Stimulated activated CD8-positive, alpha-beta memory T cell treated with anti-CD3 and anti-CD28 coated beads, Interleukin-15, amount 100 ng/mL, for 1 hour (primary cell): ENCODE data around the gene XPO5.
"Not testable (repeated sequence)": the region's sequence is repeated elsewhere in the genome, so short reads cannot be mapped to it uniquely, and the experiment has no call there.

Experiments
- DNase-seq: peaks from one replicate; pipeline ENCODE4 v3.0.0-alpha.2; 2020; ENCODE audit warnings: low read depth

The XPO5 gene

GRCh38 chr6:43575772-43576551 lies at the start of gene XPO5, which contains the start of gene POLH:
Gene XPO5, minus strand, starts transcription at chr6:43576038. Its CDS starts 174 bp downstream, at chr6:43575864.
Gene POLH, plus strand, starts transcription at chr6:43576185. Its CDS starts 6,135 bp downstream, at chr6:43582320.
- DNase-seq: peak; percentile 77

DNA sequence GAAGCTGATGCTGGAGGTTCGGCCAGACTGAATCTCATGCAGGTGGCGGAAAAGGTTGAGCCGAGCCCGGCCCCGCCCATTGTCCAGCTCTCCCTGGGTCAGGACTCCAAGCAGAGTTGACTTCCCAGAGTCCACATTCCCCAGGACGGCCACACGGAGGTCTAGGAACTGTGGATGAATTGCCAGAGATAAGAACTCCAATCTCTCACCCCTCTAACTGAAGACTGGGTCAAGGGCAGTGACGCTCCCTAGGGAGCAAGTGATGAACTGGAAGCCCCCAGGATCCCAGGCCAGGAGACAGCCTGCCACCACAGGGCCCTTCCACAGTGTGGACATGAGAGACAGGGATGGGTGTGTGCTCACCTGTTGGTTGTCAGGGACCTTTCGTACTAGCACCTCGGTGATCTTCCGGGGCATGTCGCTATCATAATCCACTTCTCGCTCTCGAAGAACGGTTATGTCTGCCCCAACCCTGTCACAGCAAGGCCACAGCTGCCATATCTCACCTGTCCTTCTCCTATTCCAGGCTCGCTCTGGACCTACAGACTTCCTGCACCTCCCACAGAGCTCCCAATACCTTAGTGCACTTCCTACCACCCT lies 49.7 kb upstream of the XPO5 start:
- DNase-seq: no peak

GRCh38 chr6:43624786-43625288 lies 49.0 kb upstream of the XPO5 start:
- no peak for DNase-seq

DNA sequence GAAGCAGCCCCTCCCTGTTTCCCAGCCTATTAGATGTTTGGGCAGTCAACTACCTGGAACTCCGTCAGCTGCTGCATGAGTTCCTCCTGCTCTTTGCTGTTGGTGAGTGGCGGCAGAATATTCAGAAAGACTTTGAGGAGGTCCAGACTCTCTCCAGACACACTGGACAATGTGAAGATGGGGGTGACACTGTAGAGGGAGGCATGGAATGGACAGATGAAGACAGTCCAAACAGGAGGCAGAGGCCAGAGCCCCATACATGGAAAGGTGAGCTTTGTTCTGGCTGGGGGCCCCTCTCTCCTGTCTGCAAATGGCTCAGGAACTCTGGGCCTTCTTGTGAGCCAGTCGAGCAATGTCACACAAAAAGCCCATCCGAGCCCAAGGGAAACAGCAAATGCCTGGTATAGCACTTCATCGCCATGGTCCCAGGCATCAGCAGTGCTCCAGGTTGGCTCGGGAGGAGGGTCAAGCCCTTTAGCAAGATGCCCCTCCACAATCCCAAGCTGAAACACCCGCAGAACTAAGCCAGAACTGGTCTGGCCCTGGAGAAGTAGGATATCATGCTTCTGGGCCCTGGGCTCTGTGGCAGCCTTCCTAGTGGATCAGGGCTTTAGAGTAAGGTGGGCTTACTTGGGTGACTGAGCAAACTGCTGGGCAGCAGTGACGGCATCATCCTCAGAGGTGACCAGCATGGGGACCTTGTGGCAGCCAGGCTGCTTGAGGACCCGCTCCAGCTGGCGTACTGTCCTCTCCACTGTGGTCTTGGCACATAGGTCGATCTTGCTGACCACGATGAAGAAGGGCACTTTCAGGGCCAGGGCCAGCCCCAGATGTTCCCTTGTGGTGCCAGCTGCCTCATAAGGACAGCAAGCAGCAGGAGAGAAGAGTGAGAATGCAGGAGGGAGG lies 48.3 kb upstream of the XPO5 start:
- DNase-seq: no peak

DNA sequence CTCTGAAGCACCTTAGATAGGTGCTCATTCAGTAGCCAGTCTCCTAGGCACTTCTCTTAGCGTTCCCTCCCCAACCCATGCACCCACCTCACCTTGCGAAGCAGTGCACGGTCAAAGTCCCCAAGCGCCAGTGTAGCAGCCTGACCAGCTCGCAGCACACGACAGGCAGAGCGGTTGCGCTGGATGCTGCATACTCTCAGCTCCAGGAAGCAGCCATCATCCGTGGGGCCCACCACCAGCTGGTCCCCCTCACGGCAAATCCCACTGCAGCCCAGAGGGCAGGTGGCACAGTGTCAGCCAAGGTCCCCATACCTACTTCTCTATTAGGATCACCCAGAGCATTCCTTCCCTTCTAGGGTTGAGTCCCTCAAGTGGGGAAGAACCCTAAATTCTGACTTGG lies 46.7 kb upstream of the XPO5 start:
- no peak for DNase-seq

DNA sequence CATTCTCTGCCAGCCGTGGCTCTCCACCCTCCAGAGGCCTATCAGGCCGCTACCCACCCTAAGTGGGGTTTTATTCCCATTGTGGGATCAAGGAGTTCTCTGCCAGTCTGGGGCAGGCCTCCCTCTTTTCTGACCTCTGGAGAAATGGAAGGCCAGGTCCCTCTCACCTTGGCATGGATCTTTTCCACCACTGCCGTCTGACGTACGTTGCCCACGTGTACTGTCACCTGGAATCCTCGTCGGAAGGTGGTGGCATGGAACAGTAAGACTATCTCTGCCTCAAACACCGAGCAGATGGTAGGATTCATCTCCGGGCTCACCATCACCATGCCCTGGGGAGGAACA lies 46.0 kb upstream of the XPO5 start:
- no peak for DNase-seq

GRCh38 chr6:43621078-43621835 lies 45.4 kb upstream of the XPO5 start:
- no peak for DNase-seq

- DNase-seq: no peak
These were observed 41.1 kb upstream of the XPO5 start for GRCh38 chr6:43616725-43617472.

DNA sequence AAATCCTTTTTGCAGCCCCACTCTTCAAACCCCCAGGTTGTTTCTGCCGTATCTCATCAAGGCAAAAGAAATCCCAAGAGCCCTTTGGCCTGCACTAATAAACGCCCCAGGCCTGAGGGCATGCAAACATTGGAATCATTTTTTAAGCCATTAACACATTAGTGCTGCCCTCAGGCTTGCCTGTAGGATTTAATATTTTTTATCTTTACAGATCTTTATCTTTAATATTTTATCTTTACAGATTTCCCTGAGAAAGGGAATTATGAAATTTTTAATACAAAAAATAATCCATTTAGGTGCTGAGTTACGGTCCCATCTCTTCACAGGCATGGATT lies 38.5 kb upstream of the XPO5 start:
- DNase-seq: no peak

GRCh38 chr6:43613721-43614395 lies 38.0 kb upstream of the XPO5 start:
- DNase-seq: no peak

- DNase-seq: no peak
These were observed 34.6 kb upstream of the XPO5 start for GRCh38 chr6:43610431-43610830.

DNA sequence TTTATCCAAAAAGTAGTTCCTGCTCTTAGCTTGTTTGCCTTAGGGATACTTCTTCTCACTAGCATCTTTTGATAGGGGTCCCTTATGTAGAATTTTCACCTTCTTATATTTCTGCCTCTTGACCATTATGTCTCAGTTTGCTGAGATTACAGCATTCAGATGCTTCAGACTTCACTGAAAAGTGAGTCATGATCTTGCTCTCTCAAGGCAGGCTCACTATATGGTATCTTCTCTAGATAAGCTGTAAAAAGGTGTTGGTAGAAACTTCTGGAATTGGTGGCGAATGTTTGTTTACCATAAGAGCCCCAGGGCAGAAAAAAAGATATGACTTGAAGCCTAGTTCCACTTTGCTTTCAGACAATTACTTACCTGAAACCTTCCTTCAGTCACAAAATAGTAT lies 33.6 kb upstream of the XPO5 start:
- DNase-seq: no peak

- DNase-seq: no peak
These were observed 33.0 kb upstream of the XPO5 start for GRCh38 chr6:43608807-43609206.

DNA sequence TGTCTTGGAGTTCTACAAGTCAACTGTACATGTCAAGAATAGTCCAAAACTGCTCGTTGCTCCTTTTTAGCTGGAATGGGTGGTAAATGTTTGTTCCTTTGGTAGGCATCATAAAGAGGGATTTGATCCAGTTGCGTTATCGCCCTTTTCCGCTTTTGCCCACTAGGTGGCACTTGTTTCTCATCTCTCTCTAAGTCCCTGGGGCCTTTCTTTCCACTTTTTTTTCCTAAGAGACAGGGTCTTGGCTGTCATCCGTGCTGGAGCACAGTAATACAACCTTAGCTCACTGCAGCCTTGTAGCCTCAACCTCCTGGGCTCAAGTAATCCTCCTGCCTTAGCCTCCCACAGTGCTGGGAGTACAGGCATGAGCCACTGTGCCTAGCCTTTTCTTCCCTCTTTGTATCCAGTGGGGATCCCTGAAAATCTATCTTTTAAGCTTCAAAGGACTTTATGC lies 32.5 kb upstream of the XPO5 start:
- peak; percentile 47 for DNase-seq

GRCh38 chr6:43606019-43606418 lies 30.2 kb upstream of the XPO5 start:
- DNase-seq: no peak

- no peak for DNase-seq
These were observed 28.3 kb upstream of the XPO5 start for GRCh38 chr6:43604174-43604573.

GRCh38 chr6:43600595-43600994 lies 24.8 kb upstream of the XPO5 start:
- DNase-seq: no peak

DNA sequence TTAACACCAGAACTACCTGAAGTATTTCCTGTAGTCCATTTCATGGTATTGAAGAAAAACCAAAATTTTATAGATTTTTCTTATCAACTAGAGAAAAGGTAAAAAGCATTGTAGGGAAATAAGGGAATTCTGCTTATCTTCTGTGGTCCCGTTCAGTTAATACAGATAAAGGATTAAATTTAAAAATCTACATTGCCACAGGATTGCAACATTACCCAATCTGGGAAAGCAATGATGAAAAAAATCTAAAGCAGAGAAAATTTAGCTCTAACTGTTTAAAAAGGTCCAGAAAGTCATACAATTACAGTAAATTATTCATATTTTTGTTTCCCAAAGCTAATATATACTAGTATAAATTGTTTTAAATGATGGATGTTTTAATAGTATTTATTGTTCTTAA lies 18.1 kb upstream of the XPO5 start:
- no peak for DNase-seq

GRCh38 chr6:43589564-43589963 lies 13.7 kb upstream of the XPO5 start:
- DNase-seq: not testable (repeated sequence)

DNA sequence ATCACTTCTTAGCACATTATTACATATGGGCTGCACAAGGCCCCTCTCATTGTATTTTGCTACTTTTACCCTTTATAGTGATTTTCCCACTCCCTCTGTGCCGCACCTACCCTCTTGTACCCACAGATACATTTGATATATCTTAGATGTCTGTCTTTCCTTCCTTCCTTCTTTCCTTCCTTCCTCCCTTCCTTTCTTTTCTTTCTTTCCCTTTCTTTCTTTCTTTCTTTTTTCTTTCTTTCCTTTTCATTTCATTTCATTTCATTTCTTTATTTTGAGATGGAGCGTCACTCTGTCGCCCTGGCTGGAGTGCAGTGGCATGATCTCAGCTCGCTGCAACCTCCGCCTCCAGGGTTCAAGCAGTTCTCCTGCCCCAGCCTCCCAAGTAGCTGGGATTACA lies 12.4 kb upstream of the XPO5 start:
- no peak for DNase-seq
